ENCODE data around the gene DCC. TPM values are rescaled to one million over a fixed set of nuclear protein-coding genes. Genes with fewer than 3 reads are reported as not detected.

Gene DCC
- polyA plus RNA-seq, 1 of the 3 experiments (the other 2 are of a cell fraction) = 0.20 TPM

- Histone ChIP-seq H3K9me3 (0 out of 2 replicates have a peak, but pooled peaks cover 3% of the 10 kb centered on the region), H3K36me3 (replicated peaks in 1 of 2; ENCODE audit: control insufficient read depth in 1 of 2, insufficient read depth in 2 of 2, low read length in 1 of 2) (no peaks in the 10 kb centered on the region), H3K4me2 (no peak overlapping the region), H3K79me2 (ENCODE audit: insufficient read depth) (no peaks in the 10 kb centered on the region), H3K4me1 (ENCODE audit: control insufficient read depth in 1 of 2, insufficient read depth in 2 of 2, low read depth in 1 of 2, low read length in 1 of 2) (no peaks in the 10 kb centered on the region), H3K27me3 (ENCODE audit: insufficient read depth) (no peaks in the 10 kb centered on the region), H3K9me2 (0 out of 2 replicates have a peak, but pooled peaks cover 3% of the 10 kb centered on the region), H3F3A (replicated peaks; ENCODE audit: insufficient read depth) (no peaks in the 10 kb centered on the region), H3K27ac (ENCODE audit: low read depth in 2 of 2, low read length in 1 of 2) (no peak overlapping the region), H3K4me3 (ENCODE audit: low read depth in 2 of 2, low read length in 1 of 2) (no peak overlapping the region), H3K9ac (no peak overlapping the region), H2AFZ (ENCODE audit: low read depth) (no peak overlapping the region), H4K20me1 (ENCODE audit: insufficient read depth) (no peaks in the 10 kb centered on the region)
- TF ChIP-seq RCOR1 (IDR thresholded peaks at IDR 0.05; ENCODE audit: low read length) = no peak
- ChIA-PET CTCF (interaction anchor here (1.0 kb wide), 1 partner anchor 17 kb away, joined by 3 read pairs; no protein-coding TSS in a partner anchor), POLR2A (no interaction called here)
- no peak for DNase-seq
- 4% methylated on average over 3 of the region's 3 CpGs for WGBS (ENCODE audit: low lambda C conversion rate)
Measured at GRCh38 chr18:53241161-53241560, 901.2 kb downstream of the DCC start.

- TF ChIP-seq RCOR1 (IDR thresholded peaks at IDR 0.05; ENCODE audit: low read length) (no peak), TAF1 (IDR thresholded peaks at IDR 0.05; ENCODE audit: borderline replicate concordance, low read depth, low read length) (no peak), YY1 (IDR thresholded peaks at IDR 0.05; ENCODE audit: low read depth) (no peak), SMC3 (IDR thresholded peaks at IDR 0.05; ENCODE audit: low read depth, low read length) (no peak), TEAD4 (IDR thresholded peaks at IDR 0.05; ENCODE audit: borderline replicate concordance, insufficient read depth) (no peak), RFX5 (IDR thresholded peaks at IDR 0.05; ENCODE audit: low read length) (no peak), ZBTB33 (IDR thresholded peaks at IDR 0.05; ENCODE audit: borderline replicate concordance, low read depth) (no peak), REST (IDR thresholded peaks at IDR 0.05; ENCODE audit: low read depth, low read length) (no peak), JUND (IDR thresholded peaks at IDR 0.05) (no peak)
- Histone ChIP-seq H3K4me2 (no peak overlapping the region), H3K36me3 (replicated peaks in 1 of 2; ENCODE audit: control insufficient read depth in 1 of 2, insufficient read depth in 2 of 2, low read length in 1 of 2) (no peaks in the 10 kb centered on the region), H3K79me2 (ENCODE audit: insufficient read depth) (no peaks in the 10 kb centered on the region), H3K9me2 (no peaks in the 10 kb centered on the region), H3K27me3 (ENCODE audit: insufficient read depth) (no peaks in the 10 kb centered on the region), H3K4me3 (ENCODE audit: low read depth in 2 of 2, low read length in 1 of 2) (no peak overlapping the region), H4K20me1 (ENCODE audit: insufficient read depth) (no peaks in the 10 kb centered on the region), H3K27ac (ENCODE audit: low read depth in 2 of 2, low read length in 1 of 2) (no peak overlapping the region), H3K4me1 (ENCODE audit: control insufficient read depth in 1 of 2, insufficient read depth in 2 of 2, low read depth in 1 of 2, low read length in 1 of 2) (no peaks in the 10 kb centered on the region), H3F3A (replicated peaks; ENCODE audit: insufficient read depth) (no peaks in the 10 kb centered on the region), H3K9me3 (no peaks in the 10 kb centered on the region), H3K9ac (no peak overlapping the region), H2AFZ (ENCODE audit: low read depth) (no peak overlapping the region)
- DNase-seq = no peak
- CTCF ChIA-PET = no interaction called here
- POLR2A ChIA-PET = no interaction called here
- WGBS (ENCODE audit: low lambda C conversion rate) = 9% methylated on average over 1 of the region's 1 CpG
Measured at GRCh38 chr18:53253789-53254188, 913.8 kb downstream of the DCC start.
